Fibroblast of pulmonary artery (primary cell): Measurements from ENCODE around the gene IRF8.

ENCODE experiments used
- DNase-seq: peaks from one replicate; pipeline ENCODE4 v3.0.0-alpha.2; 2010; ENCODE audit warnings: low read depth
- H3K4me3 ChIP-seq: replicated peaks from 2 replicates; pipeline ENCODE4 v1.5.1; 2011; ENCODE audit warnings: low read depth, mild to moderate bottlenecking, control low read depth, low read length, moderate library complexity
- CTCF ChIP-seq: IDR thresholded peaks from 2 replicates; pipeline ENCODE4 v1.5.1; 2011; ENCODE audit warnings: mild to moderate bottlenecking, control low read depth, low read length, inconsistent platforms; ENCODE audit errors: missing control alignments

Gene IRF8

GRCh38 chr16:85950136-85950918, 51.4 kb downstream of the IRF8 start:
- TF ChIP-seq CTCF: no peak

GRCh38 chr16:85952197-85952596, 53.2 kb downstream of the IRF8 start:
- no peak for TF ChIP-seq CTCF
- no peak for DNase-seq

More at GRCh38 chr16:85950136-85950918, 51.4 kb downstream of the IRF8 start:
- DNase-seq: no peak
- no peak overlapping the region for H3K4me3 ChIP-seq

GRCh38 chr16:85952811-85953210, 53.8 kb downstream of the IRF8 start:
- TF ChIP-seq CTCF: no peak
- H3K4me3 ChIP-seq: no peak overlapping the region
- DNase-seq: no peak

More at GRCh38 chr16:85952197-85952596, 53.2 kb downstream of the IRF8 start:
- no peak overlapping the region for H3K4me3 ChIP-seq

- TF ChIP-seq CTCF: no peak
- no peak for DNase-seq
- H3K4me3 ChIP-seq: no peak overlapping the region
Observed at GRCh38 chr16:85954927-85955519, 56.1 kb downstream of the IRF8 start.

- TF ChIP-seq CTCF: no peak
- DNase-seq: no peak
- no peak overlapping the region for H3K4me3 ChIP-seq
Observed at GRCh38 chr16:85955566-85955965, 56.6 kb downstream of the IRF8 start.

GRCh38 chr16:85956426-85956825, 57.5 kb downstream of the IRF8 start:
- no peak for TF ChIP-seq CTCF
- no peak for DNase-seq
- H3K4me3 ChIP-seq: no peak overlapping the region

GRCh38 chr16:85958731-85959130, 59.8 kb downstream of the IRF8 start:
- no peak overlapping the region for H3K4me3 ChIP-seq

More at GRCh38 chr16:85958731-85959130, 59.8 kb downstream of the IRF8 start:
- TF ChIP-seq CTCF: no peak
- no peak for DNase-seq
